NCI-H146 (cell line): ENCODE results near the gene DENND1A.

Source experiments
- DNase-seq: peaks from one replicate; lab custom pipeline; 2025; lab: John Stamatoyannopoulos, UW

The DENND1A gene

DNA sequence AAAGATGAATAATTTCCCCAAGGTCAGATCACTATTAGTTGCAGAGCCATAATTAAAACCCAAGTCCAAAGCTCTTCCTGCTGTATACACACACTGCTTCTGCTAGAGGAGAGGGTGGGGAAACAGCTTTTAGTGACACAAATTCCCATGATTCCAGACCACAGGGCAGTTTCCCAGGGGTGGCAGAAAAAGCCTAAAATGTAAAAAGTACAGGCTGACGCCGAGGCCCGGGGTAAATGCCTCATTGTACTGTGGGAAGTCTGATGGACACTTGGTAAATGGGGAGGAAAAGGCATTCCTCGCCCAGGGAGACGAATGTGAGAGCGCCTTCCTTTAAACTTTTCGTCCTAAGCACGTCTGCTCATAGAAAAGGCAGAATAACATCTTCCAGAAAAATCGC lies 65.7 kb downstream of the DENND1A start:
- no peak for DNase-seq

- no peak for DNase-seq
Observed at GRCh38 chr9:123863164-123863855, 66.6 kb downstream of the DENND1A start.

DNA sequence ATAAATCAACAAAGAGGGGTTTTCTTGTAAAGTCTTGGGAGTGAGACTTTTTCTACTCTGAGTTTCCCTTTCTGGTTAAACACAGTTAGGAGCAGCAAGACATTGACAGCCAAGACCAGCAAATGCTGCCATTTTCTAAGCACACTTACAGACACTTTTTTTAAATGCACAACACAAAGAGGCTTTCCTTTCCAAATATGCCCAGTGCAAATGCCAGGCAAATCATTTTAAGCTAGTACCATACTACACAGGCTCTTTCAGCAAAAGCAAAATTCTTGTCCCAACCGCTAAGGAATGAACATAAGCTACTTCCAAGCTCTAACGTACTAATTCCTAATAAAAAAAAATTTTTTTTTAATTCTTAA lies 68.2 kb downstream of the DENND1A start:
- DNase-seq: no peak

GRCh38 chr9:123861086-123861755 lies 68.7 kb downstream of the DENND1A start:
- DNase-seq: no peak

GRCh38 chr9:123860603-123861002 lies 69.3 kb downstream of the DENND1A start:
- DNase-seq: no peak

- no peak for DNase-seq
Observed at GRCh38 chr9:123852403-123852802, 77.5 kb downstream of the DENND1A start.

- no peak for DNase-seq
Observed at GRCh38 chr9:123851851-123852250, 78.1 kb downstream of the DENND1A start.

- DNase-seq: no peak
Observed at GRCh38 chr9:123848447-123849085, 81.4 kb downstream of the DENND1A start.

DNA sequence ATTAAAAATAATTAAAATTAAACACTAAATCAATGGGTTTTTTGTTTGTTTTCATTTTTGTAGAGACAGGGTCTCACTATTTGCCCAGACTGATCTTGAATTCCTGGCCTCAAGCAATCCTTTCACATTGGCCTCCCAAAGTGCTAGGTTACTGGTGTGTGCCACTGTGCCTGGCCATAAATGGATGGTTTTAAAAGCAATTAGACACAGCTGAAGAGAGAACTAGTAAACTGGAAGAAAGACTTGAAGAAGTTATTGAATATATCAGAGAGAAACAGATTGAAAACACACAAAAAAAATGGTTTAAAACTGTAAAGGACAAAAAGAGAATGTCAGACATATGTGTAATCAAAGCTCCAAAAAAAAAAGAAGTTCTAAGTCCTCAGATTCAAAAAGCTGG lies 83.0 kb downstream of the DENND1A start:
- DNase-seq: no peak

DNA sequence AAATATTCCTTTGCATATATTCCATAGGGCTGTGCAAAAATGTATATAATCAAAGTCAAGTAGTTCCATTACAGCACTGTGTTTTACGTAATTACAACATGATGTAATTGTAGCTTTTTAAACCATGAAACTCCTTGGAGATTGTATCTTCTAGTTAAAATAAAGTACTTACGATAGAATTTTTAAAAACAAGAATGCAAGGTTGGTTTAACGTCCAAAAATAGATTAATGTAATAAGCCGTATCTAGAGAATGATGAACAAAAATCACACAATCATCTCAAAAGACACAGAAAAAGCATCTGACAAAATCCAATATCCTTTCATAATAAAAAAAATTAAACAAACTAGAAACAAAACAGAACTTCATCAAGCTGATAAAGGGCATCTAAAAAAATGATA lies 86.2 kb downstream of the DENND1A start:
- DNase-seq: no peak

GRCh38 chr9:123835821-123836220 lies 94.1 kb downstream of the DENND1A start:
- DNase-seq: no peak

DNA sequence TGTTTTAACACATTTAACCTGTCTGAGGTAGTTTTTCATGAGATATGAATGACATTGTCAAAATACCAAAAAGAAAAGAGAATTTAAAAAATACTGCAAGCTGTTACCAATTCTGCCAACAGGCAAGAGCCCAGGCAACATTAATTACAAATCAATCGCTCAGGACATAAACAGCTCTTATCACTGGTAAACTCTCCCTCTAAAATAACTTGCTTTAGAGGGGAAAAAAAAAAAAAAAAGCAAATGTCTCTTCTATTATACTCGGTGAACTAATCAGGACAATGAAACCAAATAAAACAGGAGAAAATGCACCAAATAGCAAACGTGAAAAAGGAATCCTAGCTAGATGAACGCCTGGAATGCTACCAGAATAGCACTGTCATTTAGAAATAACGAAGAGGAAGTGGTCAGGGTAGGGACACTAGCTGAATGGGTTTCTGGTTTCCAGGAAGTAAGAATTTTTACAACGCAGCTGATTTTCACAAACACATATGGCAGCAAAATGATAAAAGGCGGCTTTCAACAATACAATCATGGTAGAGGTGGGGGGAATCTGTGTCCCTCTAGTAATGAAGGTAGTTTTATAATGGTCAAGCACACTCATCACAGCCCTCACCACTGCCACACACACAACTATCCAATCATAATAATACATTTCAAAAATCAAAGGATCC lies 94.9 kb downstream of the DENND1A start:
- DNase-seq: no peak

DNA sequence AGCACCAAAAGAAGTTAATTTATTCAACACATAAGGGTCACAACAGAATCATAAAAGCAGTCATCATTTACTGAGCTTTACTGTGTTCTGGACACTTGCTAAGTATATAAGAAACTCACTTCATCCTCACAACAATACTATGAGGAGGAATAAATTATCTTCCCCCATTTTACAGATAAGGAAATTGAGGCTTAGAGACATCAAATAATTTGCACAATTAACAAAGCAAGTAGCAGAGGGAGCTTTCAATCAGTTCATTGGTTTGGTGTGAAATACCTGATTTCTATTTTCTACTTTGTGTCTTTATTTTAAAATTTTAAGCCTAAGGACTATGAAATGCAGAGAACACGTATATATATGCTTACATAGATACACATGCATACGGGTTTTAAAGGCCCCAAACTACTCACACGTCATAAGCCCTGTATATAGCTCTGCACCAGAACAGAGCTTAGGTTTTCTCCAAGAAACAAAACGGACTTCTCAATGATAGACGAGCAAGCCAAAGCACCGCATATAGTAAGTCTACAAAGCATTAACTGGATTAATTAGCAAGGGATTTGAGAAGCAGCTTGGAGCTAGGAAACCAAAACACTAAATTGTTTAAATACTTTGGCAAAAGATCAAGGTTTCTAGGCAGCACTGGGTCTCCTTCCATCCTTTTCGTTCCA lies 95.6 kb downstream of the DENND1A start:
- DNase-seq: no peak

GRCh38 chr9:123832858-123833650 lies 96.9 kb downstream of the DENND1A start:
- DNase-seq: no peak

DNA sequence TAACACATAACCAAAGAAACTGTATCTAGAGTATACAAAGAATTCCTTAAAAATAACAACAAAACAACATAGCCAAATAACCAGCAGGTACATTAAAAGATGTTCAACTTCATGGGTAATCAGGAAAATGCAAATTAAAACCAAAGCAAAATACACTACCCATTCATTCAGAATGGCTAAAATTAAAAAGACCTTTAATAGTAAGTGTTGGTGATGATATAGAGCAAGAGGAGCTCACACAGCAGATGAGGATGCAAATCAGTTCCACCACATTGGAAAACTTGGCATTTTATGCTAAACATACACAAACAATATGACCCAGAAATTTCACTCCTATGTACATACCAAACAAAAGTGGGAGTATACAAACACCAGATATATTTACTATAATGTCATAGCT lies 97.8 kb downstream of the DENND1A start:
- no peak for DNase-seq

GRCh38 chr9:123828449-123828848 lies 101.5 kb downstream of the DENND1A start:
- no peak for DNase-seq

GRCh38 chr9:123825342-123826060 lies 104.4 kb downstream of the DENND1A start:
- DNase-seq: no peak

- no peak for DNase-seq
Observed at GRCh38 chr9:123823194-123823947, 106.6 kb downstream of the DENND1A start.

DNA sequence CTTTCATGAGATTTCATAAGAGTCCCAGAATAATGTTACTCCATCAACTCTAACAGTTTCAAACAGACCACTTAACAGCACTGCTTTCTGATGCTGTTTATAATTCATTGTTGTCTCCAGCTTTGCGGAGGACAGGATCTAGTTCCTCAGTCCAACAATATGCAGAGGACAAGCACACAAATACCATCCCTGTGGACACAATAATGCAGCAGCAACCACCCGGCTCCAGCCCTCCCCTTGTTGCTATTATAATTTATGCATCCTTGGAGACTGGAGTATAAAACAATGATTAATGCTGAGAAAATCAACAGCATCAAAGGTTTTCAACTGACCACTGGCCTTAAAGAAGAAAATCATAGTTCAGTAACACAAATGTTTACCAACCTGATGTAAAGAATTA lies 108.3 kb downstream of the DENND1A start:
- no peak for DNase-seq

DNA sequence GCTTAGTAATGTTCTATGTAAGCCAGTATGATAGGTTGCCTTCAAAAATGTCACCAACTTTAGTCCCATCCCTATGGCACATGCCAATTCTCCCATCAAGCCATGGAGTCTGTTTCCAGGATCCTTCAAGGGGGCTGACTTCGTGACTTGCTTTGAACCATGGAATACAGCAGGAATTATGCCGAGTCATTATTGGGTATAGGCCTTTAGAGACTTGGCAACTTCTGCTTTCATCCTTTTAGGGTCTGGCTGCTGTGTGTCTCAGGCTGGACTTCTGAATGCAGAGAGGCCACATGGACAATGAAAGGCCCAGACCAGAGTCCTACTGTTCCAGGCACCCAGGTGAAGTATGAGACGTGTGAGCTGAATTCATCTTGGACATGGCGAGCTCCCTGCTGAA lies 109.8 kb downstream of the DENND1A start:
- DNase-seq: no peak
